Posterior vena cava (tissue), 2 donors: ENCODE measurements around the gene INPP5J. TPM values are rescaled to one million over a fixed set of nuclear protein-coding genes. Genes with fewer than 3 reads are reported as not detected.
A peak's percentile ranks its signal among the peaks of the same experiment; 100 is the strongest.

Source experiments
- DNase-seq: peaks from one replicate; pipeline ENCODE4 v3.0.0-alpha.2; 2020; ENCODE audit warnings: low spot score
- intact Hi-C, 2 donors: fragments of 100-400 bp; cut with DNase I; formaldehyde crosslinking; loops; one replicate each; pipeline versions ENCODE4 v1.14.1 to v1.14.2; 2022 to 2023
- total RNA-seq, 2 donors: library from RNA; stranded (reverse); fragmentation: NEBNext Ultra II Directional; extraction: Animal tissue kit (Norgen Biotek cat#: 25700); gene quantifications; one replicate each; pipeline ENCODE4 v1.2.1, GENCODE V29; 2021
- donor health status: DM: yes; HTN: yes; CAD: no.
- donor health status: DM: yes; HTN: yes; CAD: no.

INPP5J gene
- total RNA-seq, 2 donors from 2014 or later, result 0.52 to 0.74 TPM

- intact Hi-C loops, result no loop called here
- peak; percentile 37 for DNase-seq
These were observed 15.0 kb downstream of the INPP5J start for GRCh38 chr22:31137721-31138120.

- peak; percentile 71 for DNase-seq
- intact Hi-C loops, result no loop called here
These were observed 15.4 kb downstream of the INPP5J start for GRCh38 chr22:31138126-31138525.

- DNase-seq, result peak; percentile 15
- intact Hi-C loops, result no loop called here
These were observed 16.3 kb downstream of the INPP5J start for GRCh38 chr22:31139066-31139465.

- intact Hi-C loops, result loop anchor here in 1 of 2 donors (10.0 kb wide), 1 partner anchor 365 kb away; no protein-coding TSS in a partner anchor
- DNase-seq, result peak; percentile 71
These were observed 17.3 kb downstream of the INPP5J start, which contains the start of gene PLA2G3 for GRCh38 chr22:31139866-31140716. PLA2G3 (minus strand) TSS chr22:31140508; CDS start chr22:31140354, 154 bp downstream.

- no peak for DNase-seq
- intact Hi-C loops, result loop anchor here in 1 of 2 donors (10.0 kb wide), 1 partner anchor 366 kb away; no protein-coding TSS in a partner anchor
These were observed 18.0 kb downstream of the INPP5J start for GRCh38 chr22:31140746-31141145.

- intact Hi-C loops, result loop anchor here in 1 of 2 donors (10.0 kb wide), 1 partner anchor 367 kb away; no protein-coding TSS in a partner anchor
- peak; percentile 24 for DNase-seq
These were observed 18.8 kb downstream of the INPP5J start for GRCh38 chr22:31141551-31141950.

- intact Hi-C loops, result loop anchor here in 1 of 2 donors (10.0 kb wide), 1 partner anchor 367 kb away; no protein-coding TSS in a partner anchor
These were observed 19.5 kb downstream of the INPP5J start for GRCh38 chr22:31142285-31142684.

GRCh38 chr22:31143038-31143437, 20.3 kb downstream of the INPP5J start:
- DNase-seq, result peak; percentile 53
- intact Hi-C loops, result loop anchor here in 1 of 2 donors (10.0 kb wide), 1 partner anchor 368 kb away; no protein-coding TSS in a partner anchor

More at GRCh38 chr22:31142285-31142684, 19.5 kb downstream of the INPP5J start:
- peak; percentile 42 for DNase-seq

GRCh38 chr22:31143537-31143936, 20.8 kb downstream of the INPP5J start:
- intact Hi-C loops, result loop anchor here in 1 of 2 donors (10.0 kb wide), 1 partner anchor 369 kb away; no protein-coding TSS in a partner anchor
- DNase-seq, result peak; percentile 69

GRCh38 chr22:31144223-31144622, 21.5 kb downstream of the INPP5J start:
- intact Hi-C loops, result loop anchor here (1.0 to 10.0 kb wide), 2 partner anchors 9 to 369 kb away; no protein-coding TSS in a partner anchor

GRCh38 chr22:31148488-31148887, 25.7 kb downstream of the INPP5J start:
- peak; percentile 58 for DNase-seq
- intact Hi-C loops, result loop anchor here in 1 of 2 donors (5.0 to 10.0 kb wide), 2 partner anchors 36 to 374 kb away; no protein-coding TSS in a partner anchor

More at GRCh38 chr22:31144223-31144622, 21.5 kb downstream of the INPP5J start:
- no peak for DNase-seq

- DNase-seq, result peak; percentile 69
- intact Hi-C loops, result loop anchor here in 1 of 2 donors (5.0 to 10.0 kb wide), 2 partner anchors 37 to 374 kb away; no protein-coding TSS in a partner anchor
These were observed 26.3 kb downstream of the INPP5J start for GRCh38 chr22:31148953-31149627.

GRCh38 chr22:31150615-31151014, 27.8 kb downstream of the INPP5J start:
- intact Hi-C loops, result no loop called here
- DNase-seq, result no peak

- no peak for DNase-seq
- intact Hi-C loops, result no loop called here
These were observed 29.1 kb downstream of the INPP5J start for GRCh38 chr22:31151872-31152271.

GRCh38 chr22:31153357-31153756, 30.6 kb downstream of the INPP5J start:
- DNase-seq, result peak; percentile 51
- intact Hi-C loops, result loop anchor here in 1 of 2 donors (1.0 kb wide), 1 partner anchor 9 kb away; no protein-coding TSS in a partner anchor

GRCh38 chr22:31154975-31155374, 32.2 kb downstream of the INPP5J start:
- no peak for DNase-seq
- intact Hi-C loops, result no loop called here

GRCh38 chr22:31155422-31155821, 32.7 kb downstream of the INPP5J start:
- no peak for DNase-seq
- intact Hi-C loops, result no loop called here

- no peak for DNase-seq
- intact Hi-C loops, result no loop called here
These were observed 37.7 kb downstream of the INPP5J start for GRCh38 chr22:31160328-31160978.

- intact Hi-C loops, result no loop called here
- DNase-seq, result no peak
These were observed 38.6 kb downstream of the INPP5J start for GRCh38 chr22:31161386-31161785.
